SU-DHL-6 (cell line): Measurements from ENCODE around the gene ZNF480.
A peak's percentile ranks its signal among the peaks of the same experiment; 100 is the strongest.

Experiments
- H2AFZ ChIP-seq: fragments of 200-600 bp; sonication (generic); 2 replicates; pipeline ENCODE4 v1.6.1; 2014; ENCODE audit warnings: low read depth, mild to moderate bottlenecking, moderate library complexity, mixed read lengths, antibody characterized with exemption, low read length; ENCODE audit not compliant: severe bottlenecking
- H3F3A ChIP-seq: fragments of 200-600 bp; shearing (Covaris generic); 2 replicates; pipeline ENCODE4 v1.6.0; 2016; ENCODE audit warnings: antibody characterized with exemption, mild to moderate bottlenecking; ENCODE audit not compliant: insufficient read depth
- H3K27ac ChIP-seq: fragments of 200-600 bp; sonication (generic); 2 replicates; pipeline ENCODE4 v1.5.1; 2016; ENCODE audit warnings: low read depth, mild to moderate bottlenecking, low read length, moderate library complexity, mixed read lengths
- H3K27me3 ChIP-seq: fragments of 200-600 bp; sonication (generic), shearing (Covaris generic); 2 replicates; pipeline ENCODE4 v1.6.0; 2014; ENCODE audit warnings: mild to moderate bottlenecking, low read length
- H3K36me3 ChIP-seq: fragments of 200-600 bp; sonication (generic); 2 replicates; pipeline ENCODE4 v1.6.1; 2014; ENCODE audit warnings: mild to moderate bottlenecking, low read length, mixed read lengths
- H3K4me2 ChIP-seq: fragments of 300-600, 200-600 bp; shearing (Covaris generic), sonication (generic); 2 replicates; pipeline ENCODE4 v1.6.0; 2014; ENCODE audit warnings: low read length, low read depth, mild to moderate bottlenecking; ENCODE audit not compliant: poor library complexity, severe bottlenecking
- H3K4me3 ChIP-seq: fragments of 200-600 bp; sonication (generic); 2 replicates; pipeline ENCODE4 v1.5.1; 2014; ENCODE audit warnings: antibody characterized with exemption, low read length, mild to moderate bottlenecking, mixed read lengths; ENCODE audit not compliant: insufficient read depth, poor library complexity, severe bottlenecking
- H3K79me2 ChIP-seq: fragments of 200-600 bp; sonication (generic); 2 replicates; pipeline ENCODE4 v1.6.1; 2014; ENCODE audit warnings: mild to moderate bottlenecking, low read length, moderate library complexity; ENCODE audit not compliant: insufficient read depth
- H3K9ac ChIP-seq: fragments of 200-600 bp; sonication (generic); 2 replicates; pipeline ENCODE4 v1.7.0; 2014; ENCODE audit warnings: mild to moderate bottlenecking, low read length
- H3K9me2 ChIP-seq: fragments of 200-600 bp; sonication (generic); replicated peaks from 2 replicates; pipeline ENCODE4 v1.6.1; 2014; ENCODE audit warnings: low read length; ENCODE audit not compliant: insufficient read depth
- H3K9me3 ChIP-seq: fragments of 200-600 bp; sonication (generic); 2 replicates; pipeline ENCODE4 v1.6.1; 2014; ENCODE audit warnings: low read length, mixed read lengths; ENCODE audit not compliant: insufficient read depth
- H4K20me1 ChIP-seq: fragments of 200-600 bp; sonication (generic); 2 replicates; pipeline ENCODE4 v1.6.1; 2014; ENCODE audit warnings: low read depth, mild to moderate bottlenecking, antibody characterized with exemption, low read length, moderate library complexity, mixed read lengths
- EZH2phosphoT487 ChIP-seq: fragments of 200-600 bp; sonication (generic), shearing (Covaris generic); conservative IDR thresholded peaks from 2 replicates; pipeline ENCODE4 v1.6.1; 2018; ENCODE audit warnings: mild to moderate bottlenecking, antibody characterized with exemption, low read length, moderate library complexity, mixed read lengths
- TF ChIP-seq, protein P1 (sequence below): fragments of 200-600 bp; sonication (generic); IDR thresholded peaks from one replicate; pipeline ENCODE4 v1.5.1; 2017; ENCODE audit warnings: antibody characterized with exemption, mild to moderate bottlenecking, low read length, moderate library complexity; ENCODE audit not compliant: insufficient read depth, poor library complexity, severe bottlenecking

Gene ZNF480

DNA sequence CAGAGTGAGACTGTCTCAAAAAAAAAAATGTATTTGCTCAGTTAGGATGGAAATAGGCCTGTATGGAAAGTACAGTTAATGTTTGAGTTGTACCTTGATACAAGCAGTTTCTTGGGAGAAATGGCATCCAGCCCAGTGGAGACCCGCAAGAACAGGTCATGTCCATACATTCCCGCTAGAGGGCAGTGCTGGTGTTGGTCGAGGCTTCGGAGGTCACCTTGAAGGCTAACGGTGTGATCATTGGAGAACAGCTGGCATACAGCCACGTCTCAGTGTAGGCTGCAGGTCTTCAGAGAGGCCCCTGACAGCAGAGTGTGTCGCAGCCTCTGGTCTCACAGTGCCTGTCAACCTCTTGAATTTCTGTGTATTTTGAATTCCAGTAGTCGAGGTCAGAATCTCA lies 46.6 kb downstream of the ZNF480 start:
- Histone ChIP-seq H3K27ac (no peak overlapping the region), H3K9me2 (no peaks in the 10 kb centered on the region), H3K9me3 (no peaks in the 10 kb centered on the region), H3K4me2 (no peak overlapping the region), H3K4me3 (no peak overlapping the region), H3K27me3 (no peaks in the 10 kb centered on the region), H3K79me2 (no peaks in the 10 kb centered on the region), H3F3A (no peaks in the 10 kb centered on the region), H2AFZ (no peak overlapping the region), H4K20me1 (no peaks in the 10 kb centered on the region), H3K9ac (no peak overlapping the region), H3K36me3 (no peaks in the 10 kb centered on the region)
- no peak for TF ChIP-seq EZH2phosphoT487
- TF ChIP-seq, protein P1, sequence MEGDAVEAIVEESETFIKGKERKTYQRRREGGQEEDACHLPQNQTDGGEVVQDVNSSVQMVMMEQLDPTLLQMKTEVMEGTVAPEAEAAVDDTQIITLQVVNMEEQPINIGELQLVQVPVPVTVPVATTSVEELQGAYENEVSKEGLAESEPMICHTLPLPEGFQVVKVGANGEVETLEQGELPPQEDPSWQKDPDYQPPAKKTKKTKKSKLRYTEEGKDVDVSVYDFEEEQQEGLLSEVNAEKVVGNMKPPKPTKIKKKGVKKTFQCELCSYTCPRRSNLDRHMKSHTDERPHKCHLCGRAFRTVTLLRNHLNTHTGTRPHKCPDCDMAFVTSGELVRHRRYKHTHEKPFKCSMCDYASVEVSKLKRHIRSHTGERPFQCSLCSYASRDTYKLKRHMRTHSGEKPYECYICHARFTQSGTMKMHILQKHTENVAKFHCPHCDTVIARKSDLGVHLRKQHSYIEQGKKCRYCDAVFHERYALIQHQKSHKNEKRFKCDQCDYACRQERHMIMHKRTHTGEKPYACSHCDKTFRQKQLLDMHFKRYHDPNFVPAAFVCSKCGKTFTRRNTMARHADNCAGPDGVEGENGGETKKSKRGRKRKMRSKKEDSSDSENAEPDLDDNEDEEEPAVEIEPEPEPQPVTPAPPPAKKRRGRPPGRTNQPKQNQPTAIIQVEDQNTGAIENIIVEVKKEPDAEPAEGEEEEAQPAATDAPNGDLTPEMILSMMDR, result peak; percentile 44

DNA sequence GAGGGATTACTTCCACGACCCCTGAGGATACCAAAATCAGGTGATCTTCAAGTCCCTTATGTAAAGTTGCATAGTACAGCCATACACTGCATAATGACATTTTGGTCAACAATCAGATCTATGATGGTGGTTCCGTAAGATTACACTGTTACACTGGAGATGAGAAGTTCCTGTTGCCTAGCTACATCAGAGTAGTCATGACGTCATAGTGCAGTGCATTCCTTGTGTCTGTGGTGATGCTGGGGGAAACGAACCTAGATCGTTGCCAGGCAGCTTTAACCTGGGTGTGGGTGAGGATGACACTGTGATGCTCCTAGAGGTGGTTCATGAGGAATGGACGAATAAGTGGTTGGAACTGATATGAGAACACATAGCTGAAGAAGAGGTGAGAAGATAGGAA lies 48.2 kb downstream of the ZNF480 start:
- H3K9me2 ChIP-seq, result no peaks in the 10 kb centered on the region
- no peak overlapping the region for H3K4me3 ChIP-seq
- no peaks in the 10 kb centered on the region for H4K20me1 ChIP-seq
- H3K9ac ChIP-seq, result no peak overlapping the region
- no peak overlapping the region for H3K4me2 ChIP-seq
- no peaks in the 10 kb centered on the region for H3K79me2 ChIP-seq
- H3F3A ChIP-seq, result no peaks in the 10 kb centered on the region
- H3K9me3 ChIP-seq, result no peaks in the 10 kb centered on the region
- no peaks in the 10 kb centered on the region for H3K27me3 ChIP-seq
- no peaks in the 10 kb centered on the region for H3K36me3 ChIP-seq
- H2AFZ ChIP-seq, result no peak overlapping the region
- no peak overlapping the region for H3K27ac ChIP-seq
- no peak for TF ChIP-seq EZH2phosphoT487
- TF ChIP-seq, protein P1, result no peak

DNA sequence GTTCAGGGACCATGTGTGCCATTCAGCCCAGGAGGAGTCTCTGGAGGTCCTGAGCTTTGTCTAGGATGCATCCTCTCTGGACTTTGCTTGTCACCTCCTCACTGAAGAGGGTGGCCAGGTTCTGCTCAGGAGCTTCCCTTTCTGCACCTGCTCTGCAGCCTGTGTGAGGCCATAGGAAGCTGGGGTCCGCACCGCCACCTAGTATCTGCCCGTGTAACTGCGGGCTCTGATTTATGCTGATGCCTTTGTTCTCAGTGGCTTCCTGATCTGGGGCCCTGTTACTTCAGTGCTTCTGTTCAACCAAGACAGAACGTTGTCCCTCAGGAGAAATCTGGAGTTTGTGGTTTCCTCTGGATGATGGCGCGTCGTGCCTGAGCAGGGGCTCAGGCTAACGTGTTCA lies 54.5 kb downstream of the ZNF480 start:
- Histone ChIP-seq H3K27ac (no peak overlapping the region), H2AFZ (no peak overlapping the region), H3K4me2 (no peak overlapping the region), H3K79me2 (no peaks in the 10 kb centered on the region), H3K4me3 (no peak overlapping the region), H3K9me3 (no peaks in the 10 kb centered on the region), H3K27me3 (no peaks in the 10 kb centered on the region), H3K9me2 (no peaks in the 10 kb centered on the region), H3F3A (no peaks in the 10 kb centered on the region), H3K9ac (no peak overlapping the region), H3K36me3 (no peaks in the 10 kb centered on the region), H4K20me1 (no peaks in the 10 kb centered on the region)
- TF ChIP-seq EZH2phosphoT487, result no peak
- TF ChIP-seq, protein P1, result peak; percentile 35

DNA sequence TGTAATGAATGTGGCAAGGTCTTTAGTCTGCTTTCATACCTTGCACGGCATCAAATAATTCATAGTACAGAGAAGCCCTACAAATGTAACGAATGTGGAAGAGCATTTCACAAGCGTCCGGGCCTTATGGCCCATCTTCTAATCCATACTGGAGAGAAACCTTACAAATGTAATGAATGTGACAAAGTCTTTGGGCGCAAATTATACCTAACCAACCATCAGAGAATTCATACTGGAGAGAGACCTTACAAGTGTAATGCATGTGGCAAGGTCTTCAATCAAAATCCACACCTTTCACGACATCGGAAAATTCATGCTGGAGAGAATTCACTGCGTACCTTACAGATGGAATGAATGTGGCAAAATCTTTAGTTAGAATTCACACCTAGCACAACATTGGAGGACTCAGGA lies 69.5 kb downstream of the ZNF480 start:
- no peaks in the 10 kb centered on the region for H3K79me2 ChIP-seq
- no peak overlapping the region for H3K27ac ChIP-seq
- H3K9me3 ChIP-seq, result peaks cover 25% of the 10 kb centered on the region; the same call in 1 of the 2 replicates
- no peaks in the 10 kb centered on the region for H4K20me1 ChIP-seq
- H3K27me3 ChIP-seq, result no peaks in the 10 kb centered on the region
- H3F3A ChIP-seq, result no peaks in the 10 kb centered on the region
- no peaks in the 10 kb centered on the region for H3K9me2 ChIP-seq
- no peak overlapping the region for H3K4me2 ChIP-seq
- no peak for TF ChIP-seq EZH2phosphoT487
- TF ChIP-seq, protein P1, result no peak
- H2AFZ ChIP-seq, result no peak overlapping the region
- no peak overlapping the region for H3K4me3 ChIP-seq
- H3K9ac ChIP-seq, result no peak overlapping the region
- no peaks in the 10 kb centered on the region for H3K36me3 ChIP-seq
